H1 (cell line): Measurements from ENCODE around the gene GRID1.
A peak's percentile ranks its signal among the peaks of the same experiment; 100 is the strongest.

Experiments
- CREB1 ChIP-seq: IDR thresholded peaks from 2 replicates; pipeline ENCODE4 v1.6.1; 2012; ENCODE audit warnings: inconsistent platforms
- EZH2 ChIP-seq: fragments of 200-600 bp; sonication (generic); IDR thresholded peaks from 2 replicates; pipeline ENCODE4 v1.7.1; 2012; ENCODE audit warnings: low read depth, mild to moderate bottlenecking, moderate library complexity, low read length, inconsistent platforms; ENCODE audit not compliant: severe bottlenecking
- GABPA ChIP-seq: IDR thresholded peaks from 2 replicates; pipeline ENCODE4 v1.6.1; 2011; ENCODE audit warnings: mild to moderate bottlenecking, low read length, moderate library complexity, borderline replicate concordance; ENCODE audit not compliant: insufficient read depth
- HDAC2 ChIP-seq, 2 experiments: fragments of 300-600 bp in 1 of 2; sonication (generic) in 1 of 2; IDR thresholded peaks; 2 replicates each; pipeline ENCODE4 v1.6.1; 2011 to 2012; ENCODE audit warnings: low read depth in 2 of 2, low read length in 2 of 2, mild to moderate bottlenecking in 2 of 2, moderate library complexity in 2 of 2, borderline replicate concordance in 1 of 2, inconsistent platforms in 1 of 2
- PHF8 ChIP-seq: fragments of 200-600 bp; sonication (generic); conservative IDR thresholded peaks from 2 replicates; pipeline ENCODE4 v1.7.1; 2012; ENCODE audit warnings: low read depth, mild to moderate bottlenecking, inconsistent platforms, low read length, moderate library complexity
- SIN3A ChIP-seq, 2 experiments: IDR thresholded peaks in 1 of 2; conservative IDR thresholded peaks in 1 of 2; 2 replicates each; pipeline ENCODE4 v1.6.1; 2011 to 2012; ENCODE audit warnings: low read length in 2 of 2, improper control_type of control experiment in 1 of 2, low read depth in 1 of 2, mild to moderate bottlenecking in 1 of 2
- USF2 ChIP-seq: IDR thresholded peaks from 2 replicates; pipeline ENCODE4 v1.6.1; 2011; ENCODE audit warnings: low read length, improper control_type of control experiment
- TF ChIP-seq, protein P1 (sequence below), 3 experiments: IDR thresholded peaks; 1 replicate in 2 of 3; 2 replicates in 1 of 3; pipeline versions ENCODE4 v1.5.1 to v1.6.1; 2011; ENCODE audit warnings: low read length in 3 of 3, mild to moderate bottlenecking in 3 of 3, inconsistent platforms in 2 of 3, low read depth in 1 of 3, moderate library complexity in 1 of 3; ENCODE audit not compliant: insufficient read depth in 1 of 3; ENCODE audit errors: control extremely low read depth in 1 of 3

GRCh38 chr10:86389441-86390193 lies 23.0 kb upstream of the GRID1 start:
- TF ChIP-seq EZH2 (no peak), USF2 (no peak), SIN3A (conservative IDR thresholded peaks at IDR 0.05 in 1 of 2, IDR thresholded peaks at IDR 0.05 in 1 of 2; ENCODE audit: low read depth in 1 of 2, low read length in 2 of 2) (peak in 1 of 2 experiments; percentile 81; a peak in 2 of 4 replicates), GABPA (no peak; the same call in 1 of the 2 replicates), PHF8 (peak; percentile 60; the same call in 1 of the 2 replicates), HDAC2 (IDR thresholded peaks at IDR 0.05; ENCODE audit: borderline replicate concordance in 1 of 2, low read depth in 2 of 2, low read length in 2 of 2) (no peak), CREB1 (no peak)
- TF ChIP-seq, protein P1, sequence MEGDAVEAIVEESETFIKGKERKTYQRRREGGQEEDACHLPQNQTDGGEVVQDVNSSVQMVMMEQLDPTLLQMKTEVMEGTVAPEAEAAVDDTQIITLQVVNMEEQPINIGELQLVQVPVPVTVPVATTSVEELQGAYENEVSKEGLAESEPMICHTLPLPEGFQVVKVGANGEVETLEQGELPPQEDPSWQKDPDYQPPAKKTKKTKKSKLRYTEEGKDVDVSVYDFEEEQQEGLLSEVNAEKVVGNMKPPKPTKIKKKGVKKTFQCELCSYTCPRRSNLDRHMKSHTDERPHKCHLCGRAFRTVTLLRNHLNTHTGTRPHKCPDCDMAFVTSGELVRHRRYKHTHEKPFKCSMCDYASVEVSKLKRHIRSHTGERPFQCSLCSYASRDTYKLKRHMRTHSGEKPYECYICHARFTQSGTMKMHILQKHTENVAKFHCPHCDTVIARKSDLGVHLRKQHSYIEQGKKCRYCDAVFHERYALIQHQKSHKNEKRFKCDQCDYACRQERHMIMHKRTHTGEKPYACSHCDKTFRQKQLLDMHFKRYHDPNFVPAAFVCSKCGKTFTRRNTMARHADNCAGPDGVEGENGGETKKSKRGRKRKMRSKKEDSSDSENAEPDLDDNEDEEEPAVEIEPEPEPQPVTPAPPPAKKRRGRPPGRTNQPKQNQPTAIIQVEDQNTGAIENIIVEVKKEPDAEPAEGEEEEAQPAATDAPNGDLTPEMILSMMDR (IDR thresholded peaks at IDR 0.05; ENCODE audit: control extremely low read depth in 1 of 3, insufficient read depth in 1 of 3, low read depth in 1 of 3, low read length in 3 of 3): no peak
